Natural killer cell (primary cell): ENCODE data around the gene ZNRF3. TPM values are rescaled to one million over a fixed set of nuclear protein-coding genes. Genes with fewer than 3 reads are reported as not detected.

Experiments
- ATAC-seq, 3 donors: fragments of 150-1000 bp in 2 of 3; fragments of 200-7000 bp in 1 of 3; cut with Tn5 transposase; 1 replicate in 1 of 3; 2 replicates in 2 of 3; pipeline ENCODE4 v1.10.0; 2021; ENCODE audit warnings: mild to moderate bottlenecking in 2 of 3, moderate library complexity in 2 of 3
- DNase-seq, 2 donors: peaks; one replicate each; pipeline versions ENCODE4 v3.0.0 to v3.0.0-alpha.2; 2013 to 2021; ENCODE audit warnings: mixed read lengths in 1 of 2
- H3K27ac ChIP-seq: one replicate; pipeline ENCODE4 v1.5.1; 2013; ENCODE audit warnings: mild to moderate bottlenecking, low read length
- H3K27me3 ChIP-seq: one replicate; pipeline ENCODE4 v1.6.1; 2013; ENCODE audit warnings: low read length; ENCODE audit not compliant: control insufficient read depth, insufficient read depth
- H3K36me3 ChIP-seq: one replicate; pipeline ENCODE4 v1.6.1; 2013; ENCODE audit warnings: low read length; ENCODE audit not compliant: control insufficient read depth, insufficient read depth
- H3K4me1 ChIP-seq: one replicate; pipeline ENCODE4 v1.6.1; 2013; ENCODE audit warnings: low read length; ENCODE audit not compliant: control insufficient read depth, insufficient read depth
- H3K4me3 ChIP-seq: one replicate; pipeline ENCODE4 v1.5.1; 2013; ENCODE audit warnings: low read length
- H3K9me3 ChIP-seq: one replicate; pipeline ENCODE4 v1.6.1; 2013; ENCODE audit warnings: low read length; ENCODE audit not compliant: control insufficient read depth, insufficient read depth
- H3K27ac Mint-ChIP-seq, 2 donors: one replicate each; pipeline ENCODE4 v1.8.0; 2022; ENCODE audit warnings: mild to moderate bottlenecking in 2 of 2, mixed read lengths in 2 of 2, moderate library complexity in 1 of 2
- H3K27me3 Mint-ChIP-seq, 2 donors: one replicate each; pipeline ENCODE4 v1.8.0; 2022; ENCODE audit warnings: low read depth in 2 of 2, mixed read lengths in 2 of 2
- H3K36me3 Mint-ChIP-seq: one replicate; pipeline ENCODE4 v1.8.0; 2022; ENCODE audit warnings: mixed read lengths
- H3K4me1 Mint-ChIP-seq, 2 donors: one replicate each; pipeline ENCODE4 v1.8.0; 2022; ENCODE audit warnings: mixed read lengths in 2 of 2
- H3K4me3 Mint-ChIP-seq: one replicate; pipeline ENCODE4 v1.8.0; 2022; ENCODE audit warnings: mild to moderate bottlenecking, moderate library complexity, mixed read lengths
- H3K9me3 Mint-ChIP-seq, 2 donors: one replicate each; pipeline ENCODE4 v1.8.0; 2022; ENCODE audit warnings: mixed read lengths in 2 of 2
- WGBS: methylation state at CpG from one replicate; pipeline ENCODE4 v1.1.7; 2013; ENCODE audit warnings: missing lambda C conversion rate; ENCODE audit not compliant: insufficient coverage; 5-methylcytosine and 5-hydroxymethylcytosine counted together
- intact Hi-C: fragments of 100-400 bp; cut with micrococcal nuclease; formaldehyde crosslinking; loops from one replicate; pipeline ENCODE4 v1.14.2; 2022
- total RNA-seq, 4 donors: library from RNA; stranded (reverse); fragments of 120-200 nt in 1 of 4; gene quantifications; one replicate each; pipeline versions ENCODE4 v1.2.3 to v1.2.4, GENCODE V29; 2013 to 2022
- TF ChIP-seq, protein P1 (sequence below): fragments of 200-600 bp; IDR thresholded peaks from one replicate; pipeline ENCODE4 v1.8.0; 2022; ENCODE audit warnings: antibody characterized with exemption

Gene ZNRF3
- total RNA-seq, 3 donors from 2014 or later (not counting 1 experiment from before 2014, with no cell fraction given), result 0.23 to 0.34 (median 0.33) TPM

DNA sequence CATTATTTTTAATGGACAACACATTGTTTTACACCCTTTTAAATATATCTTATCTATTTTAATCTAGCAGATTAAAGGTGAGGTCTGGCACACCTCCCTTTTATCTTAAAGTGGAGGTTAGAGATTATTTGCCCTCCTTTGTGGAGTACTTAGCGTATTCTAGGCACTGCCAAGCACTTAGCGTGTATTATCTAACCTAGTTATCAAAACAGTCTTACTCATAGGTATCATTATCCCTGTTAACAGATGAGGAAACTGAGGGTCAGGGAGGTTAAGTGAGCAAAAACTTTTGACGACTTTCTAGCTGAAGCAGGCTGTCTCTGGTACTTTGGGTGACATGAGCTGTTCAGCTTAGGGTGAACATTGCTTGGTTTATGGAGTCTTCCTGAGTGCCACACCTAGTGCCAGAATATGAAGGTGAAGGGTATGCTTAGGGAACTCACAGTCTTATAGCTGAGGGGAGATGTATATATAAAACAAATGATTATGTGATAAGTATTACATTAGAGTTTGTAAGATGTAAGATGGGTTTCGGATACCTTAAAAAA, 55.0 kb downstream of the ZNRF3 start:
- TF ChIP-seq, protein P1, sequence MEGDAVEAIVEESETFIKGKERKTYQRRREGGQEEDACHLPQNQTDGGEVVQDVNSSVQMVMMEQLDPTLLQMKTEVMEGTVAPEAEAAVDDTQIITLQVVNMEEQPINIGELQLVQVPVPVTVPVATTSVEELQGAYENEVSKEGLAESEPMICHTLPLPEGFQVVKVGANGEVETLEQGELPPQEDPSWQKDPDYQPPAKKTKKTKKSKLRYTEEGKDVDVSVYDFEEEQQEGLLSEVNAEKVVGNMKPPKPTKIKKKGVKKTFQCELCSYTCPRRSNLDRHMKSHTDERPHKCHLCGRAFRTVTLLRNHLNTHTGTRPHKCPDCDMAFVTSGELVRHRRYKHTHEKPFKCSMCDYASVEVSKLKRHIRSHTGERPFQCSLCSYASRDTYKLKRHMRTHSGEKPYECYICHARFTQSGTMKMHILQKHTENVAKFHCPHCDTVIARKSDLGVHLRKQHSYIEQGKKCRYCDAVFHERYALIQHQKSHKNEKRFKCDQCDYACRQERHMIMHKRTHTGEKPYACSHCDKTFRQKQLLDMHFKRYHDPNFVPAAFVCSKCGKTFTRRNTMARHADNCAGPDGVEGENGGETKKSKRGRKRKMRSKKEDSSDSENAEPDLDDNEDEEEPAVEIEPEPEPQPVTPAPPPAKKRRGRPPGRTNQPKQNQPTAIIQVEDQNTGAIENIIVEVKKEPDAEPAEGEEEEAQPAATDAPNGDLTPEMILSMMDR, result no peak
- H3K4me3 ChIP-seq, result no peak overlapping the region
- no peak overlapping the region for H3K27ac Mint-ChIP-seq
- H3K36me3 Mint-ChIP-seq, result no peaks in the 10 kb centered on the region
- DNase-seq (no peak), ATAC-seq (no peak)
- H3K9me3 ChIP-seq, result no peaks in the 10 kb centered on the region
- WGBS, result 91% methylated on average over 2 of the region's 4 CpGs
- H3K27me3 Mint-ChIP-seq, result peaks cover 61 to 81% of the 10 kb centered on the region in 2 donors
- H3K4me3 Mint-ChIP-seq, result no peak overlapping the region
- no peaks in the 10 kb centered on the region for H3K9me3 Mint-ChIP-seq
- no peaks in the 10 kb centered on the region for H3K36me3 ChIP-seq
- no peaks in the 10 kb centered on the region for H3K4me1 Mint-ChIP-seq
- intact Hi-C loops, result loop anchor here (5.0 kb wide), 1 partner anchor 94 kb away; no protein-coding TSS in a partner anchor
- H3K27me3 ChIP-seq, result peaks cover 5% of the 10 kb centered on the region
- no peaks in the 10 kb centered on the region for H3K4me1 ChIP-seq
- no peak overlapping the region for H3K27ac ChIP-seq

DNA sequence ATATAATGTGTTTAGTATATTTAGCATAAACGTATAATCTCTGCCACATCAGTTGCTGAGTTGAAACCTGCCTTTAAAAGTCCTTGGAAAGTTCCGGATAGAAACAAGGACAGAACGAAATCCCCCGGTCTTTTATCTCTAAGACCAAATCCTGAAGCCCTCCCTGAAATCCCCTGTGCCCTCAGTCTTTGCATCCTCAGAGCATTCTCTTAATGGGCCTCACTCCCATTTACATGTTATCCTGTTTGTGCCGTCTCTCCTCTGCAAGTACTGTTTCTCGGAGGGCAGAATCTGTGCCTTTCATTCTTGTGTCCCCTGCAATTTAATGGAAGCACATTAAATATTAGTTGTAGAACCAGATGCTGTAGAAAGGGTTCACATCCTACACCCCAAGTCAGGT, 56.0 kb downstream of the ZNRF3 start:
- no peaks in the 10 kb centered on the region for H3K36me3 Mint-ChIP-seq

DNA sequence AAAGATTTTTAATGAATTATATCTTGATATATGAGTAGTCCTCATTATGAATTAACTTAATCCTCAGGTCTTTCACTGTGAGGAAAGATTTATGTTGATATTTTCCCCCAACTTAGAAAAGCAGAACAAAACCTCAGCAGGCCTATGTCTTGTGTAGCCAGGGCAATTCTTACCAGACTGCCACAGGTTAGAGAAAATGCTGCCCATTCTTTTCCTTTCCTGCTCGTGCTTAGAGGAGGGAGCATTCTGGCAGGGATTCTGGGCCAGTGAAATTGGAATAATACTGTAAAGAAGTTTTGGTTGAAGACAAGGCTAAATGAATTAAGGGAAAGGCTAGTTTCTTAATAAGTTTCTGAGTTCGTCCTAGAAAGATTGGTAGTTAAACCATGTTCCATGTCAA, 56.6 kb downstream of the ZNRF3 start:
- intact Hi-C loops, result loop anchor here (5.0 kb wide), 1 partner anchor 92 kb away; no protein-coding TSS in a partner anchor
- Histone ChIP-seq H3K4me3 (no peak overlapping the region), H3K4me1 (no peaks in the 10 kb centered on the region), H3K36me3 (no peaks in the 10 kb centered on the region), H3K27me3 (peaks cover 4% of the 10 kb centered on the region), H3K9me3 (no peaks in the 10 kb centered on the region), H3K27ac (no peak overlapping the region)
- Mint-ChIP-seq H3K9me3 (no peaks in the 10 kb centered on the region), H3K4me3 (no peak overlapping the region), H3K36me3 (no peaks in the 10 kb centered on the region), H3K27me3 (peaks cover 59 to 73% of the 10 kb centered on the region in 2 donors), H3K27ac (no peak overlapping the region), H3K4me1 (no peaks in the 10 kb centered on the region)
- ATAC-seq (no peak), DNase-seq (no peak)
- WGBS, result 76% methylated on average over 2 of the region's 2 CpGs
- TF ChIP-seq, protein P1, result no peak

More for the DNA sequence above, 56.0 kb downstream of the ZNRF3 start:
- Histone ChIP-seq H3K36me3 (no peaks in the 10 kb centered on the region), H3K27me3 (peaks cover 5% of the 10 kb centered on the region), H3K4me3 (no peak overlapping the region), H3K9me3 (no peaks in the 10 kb centered on the region), H3K4me1 (no peaks in the 10 kb centered on the region), H3K27ac (no peak overlapping the region)
- WGBS, result 99% methylated on average over 5 of the region's 6 CpGs
- ATAC-seq (no peak), DNase-seq (no peak)
- Mint-ChIP-seq H3K4me1 (no peaks in the 10 kb centered on the region), H3K27ac (no peak overlapping the region), H3K4me3 (no peak overlapping the region), H3K27me3 (peaks cover 60 to 79% of the 10 kb centered on the region in 2 donors), H3K9me3 (no peaks in the 10 kb centered on the region)
- intact Hi-C loops, result loop anchor here (5.0 kb wide), 1 partner anchor 93 kb away; no protein-coding TSS in a partner anchor
- TF ChIP-seq, protein P1, result no peak

DNA sequence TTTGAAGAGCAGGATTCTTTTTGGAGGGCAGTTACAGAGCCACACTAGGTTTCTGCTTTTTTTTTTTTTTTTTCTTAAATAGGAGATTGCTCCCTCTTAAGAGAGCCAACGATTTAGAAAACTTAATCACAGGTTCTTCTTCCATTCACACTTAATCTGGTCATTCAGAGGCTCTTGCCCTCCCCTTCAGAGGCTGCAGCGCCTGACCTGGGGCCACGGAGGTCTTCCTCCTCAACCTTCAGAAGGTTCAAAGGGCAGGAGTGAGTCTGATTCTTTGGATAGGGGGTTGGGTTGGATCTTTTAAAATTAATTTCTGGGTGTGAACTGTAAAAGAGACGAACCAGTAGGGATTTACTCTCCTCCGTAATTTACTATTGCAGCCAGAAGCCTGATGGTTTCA, 57.1 kb downstream of the ZNRF3 start:
- Mint-ChIP-seq H3K27me3 (peaks cover 58 to 69% of the 10 kb centered on the region in 2 donors), H3K27ac (no peak overlapping the region), H3K36me3 (no peaks in the 10 kb centered on the region), H3K4me3 (no peak overlapping the region), H3K4me1 (no peaks in the 10 kb centered on the region), H3K9me3 (no peaks in the 10 kb centered on the region)
- intact Hi-C loops, result no loop called here
- H3K27me3 ChIP-seq, result no peaks in the 10 kb centered on the region
- H3K9me3 ChIP-seq, result no peaks in the 10 kb centered on the region
- DNase-seq (no peak), ATAC-seq (no peak)
- H3K4me3 ChIP-seq, result no peak overlapping the region
- WGBS, result 64% methylated on average over 3 of the region's 5 CpGs
- TF ChIP-seq, protein P1, result no peak
- H3K4me1 ChIP-seq, result no peaks in the 10 kb centered on the region
- H3K36me3 ChIP-seq, result no peaks in the 10 kb centered on the region
- no peak overlapping the region for H3K27ac ChIP-seq
